ENCODE results near the gene PDE5A.

The PDE5A gene

DNA sequence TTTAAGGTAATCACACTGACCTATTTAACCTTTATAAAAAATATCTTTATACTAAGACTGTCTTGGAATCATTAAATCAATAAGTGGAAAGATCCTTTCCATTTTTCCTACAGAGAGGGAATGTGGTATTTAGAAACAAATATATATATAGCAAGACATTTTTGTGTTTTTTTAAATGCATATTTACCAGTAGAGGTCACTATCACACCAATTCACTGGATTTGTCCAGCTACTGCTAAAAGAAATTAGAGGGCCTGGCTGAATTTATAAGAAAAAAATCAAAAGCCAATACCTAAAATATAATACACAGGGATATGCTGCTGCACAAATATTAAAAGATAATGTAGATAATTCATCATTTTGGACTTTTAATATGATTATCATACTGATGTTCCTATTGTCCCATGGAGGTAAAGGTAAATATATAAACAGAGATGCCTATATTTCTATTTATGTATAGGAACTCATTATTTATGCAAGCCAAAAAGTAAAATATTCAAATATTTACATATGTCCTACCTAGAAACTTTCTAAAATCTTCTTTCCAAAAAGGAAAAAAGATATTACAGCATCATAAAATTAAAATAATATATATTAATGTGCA, 69.5 kb downstream of the PDE5A start:
- in situ Hi-C loops (cut with HindIII; ENCODE audit: low pct_ligation_motif_present, low sequenced_read_pairs) = no loop called here
- no peak for DNase-seq
- Histone ChIP-seq H3K4me3 (ENCODE audit: low read depth, low read length) (no peak overlapping the region), H3K36me3 (replicated peaks) (no peaks in the 10 kb centered on the region), H3K27me3 (replicated peaks) (no peaks in the 10 kb centered on the region), H3K27ac (no peak overlapping the region)
- TF ChIP-seq, protein P1, sequence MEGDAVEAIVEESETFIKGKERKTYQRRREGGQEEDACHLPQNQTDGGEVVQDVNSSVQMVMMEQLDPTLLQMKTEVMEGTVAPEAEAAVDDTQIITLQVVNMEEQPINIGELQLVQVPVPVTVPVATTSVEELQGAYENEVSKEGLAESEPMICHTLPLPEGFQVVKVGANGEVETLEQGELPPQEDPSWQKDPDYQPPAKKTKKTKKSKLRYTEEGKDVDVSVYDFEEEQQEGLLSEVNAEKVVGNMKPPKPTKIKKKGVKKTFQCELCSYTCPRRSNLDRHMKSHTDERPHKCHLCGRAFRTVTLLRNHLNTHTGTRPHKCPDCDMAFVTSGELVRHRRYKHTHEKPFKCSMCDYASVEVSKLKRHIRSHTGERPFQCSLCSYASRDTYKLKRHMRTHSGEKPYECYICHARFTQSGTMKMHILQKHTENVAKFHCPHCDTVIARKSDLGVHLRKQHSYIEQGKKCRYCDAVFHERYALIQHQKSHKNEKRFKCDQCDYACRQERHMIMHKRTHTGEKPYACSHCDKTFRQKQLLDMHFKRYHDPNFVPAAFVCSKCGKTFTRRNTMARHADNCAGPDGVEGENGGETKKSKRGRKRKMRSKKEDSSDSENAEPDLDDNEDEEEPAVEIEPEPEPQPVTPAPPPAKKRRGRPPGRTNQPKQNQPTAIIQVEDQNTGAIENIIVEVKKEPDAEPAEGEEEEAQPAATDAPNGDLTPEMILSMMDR (IDR thresholded peaks at IDR 0.05; ENCODE audit: low read depth, low read length, missing control alignments) = peak; percentile 25

DNA sequence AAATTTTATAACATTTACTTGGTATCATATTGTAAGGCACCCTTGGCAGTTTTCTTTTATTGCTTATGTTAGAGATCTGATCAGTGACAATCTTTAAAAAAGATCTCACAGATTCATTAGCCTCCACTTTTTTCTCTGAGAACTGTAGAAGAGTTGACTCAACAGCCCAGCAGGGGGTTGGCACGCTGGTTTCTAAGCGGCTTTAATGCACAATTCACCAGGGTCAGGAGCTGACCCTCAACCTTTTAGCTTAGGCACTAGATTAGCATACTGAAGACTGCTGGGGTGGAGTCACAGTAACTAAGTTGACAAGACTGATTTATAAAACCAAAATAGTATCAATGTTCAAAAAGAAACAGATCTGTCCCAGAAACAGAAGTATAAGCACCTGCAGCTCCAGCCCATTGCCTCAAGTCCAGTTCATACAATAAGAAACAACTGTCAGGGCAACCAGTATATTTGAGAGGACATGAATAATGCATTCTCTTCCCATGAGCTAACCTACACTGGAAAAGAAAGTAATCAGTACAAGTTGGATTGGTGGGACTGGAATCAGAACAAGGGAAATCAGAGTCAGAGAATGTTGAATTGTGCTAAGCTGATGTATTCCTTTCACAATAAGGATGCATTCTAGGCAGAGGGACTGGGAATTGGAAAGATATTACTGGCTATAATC, 77.6 kb downstream of the PDE5A start:
- TF ChIP-seq, protein P1 (IDR thresholded peaks at IDR 0.05; ENCODE audit: low read depth, low read length, missing control alignments) = peak; percentile 21
- Histone ChIP-seq H3K27ac (peak overlapping the region; percentile 59), H3K36me3 (replicated peaks) (no peaks in the 10 kb centered on the region), H3K27me3 (replicated peaks) (no peaks in the 10 kb centered on the region), H3K4me3 (ENCODE audit: low read depth, low read length) (no peak overlapping the region)
- DNase-seq = peak; percentile 76
- in situ Hi-C loops (cut with HindIII; ENCODE audit: low pct_ligation_motif_present, low sequenced_read_pairs) = no loop called here

DNA sequence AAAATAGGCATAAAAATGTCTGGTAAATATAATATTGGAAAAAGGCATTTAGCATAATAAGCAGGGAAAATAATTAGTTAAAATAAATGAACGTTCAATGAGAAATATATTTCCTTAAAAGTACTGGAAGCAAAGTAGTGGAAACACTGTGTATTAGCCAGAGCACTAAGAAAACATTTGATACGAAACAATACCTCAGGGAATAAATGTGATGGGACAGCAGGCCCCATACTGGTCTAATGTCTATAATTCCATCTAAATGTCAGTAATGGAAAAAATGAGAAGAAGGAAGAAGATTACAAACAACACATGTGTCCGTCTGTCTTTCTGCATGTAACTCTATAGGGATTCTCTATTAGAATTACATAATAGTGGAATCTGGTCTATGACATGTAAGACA, 79.0 kb downstream of the PDE5A start:
- Histone ChIP-seq H3K4me3 (ENCODE audit: low read depth, low read length) (no peak overlapping the region), H3K27ac (no peak overlapping the region), H3K27me3 (replicated peaks) (no peaks in the 10 kb centered on the region), H3K36me3 (replicated peaks) (no peaks in the 10 kb centered on the region)
- in situ Hi-C loops (cut with HindIII; ENCODE audit: low pct_ligation_motif_present, low sequenced_read_pairs) = no loop called here
- TF ChIP-seq, protein P1 (IDR thresholded peaks at IDR 0.05; ENCODE audit: low read depth, low read length, missing control alignments) = no peak
- no peak for DNase-seq

DNA sequence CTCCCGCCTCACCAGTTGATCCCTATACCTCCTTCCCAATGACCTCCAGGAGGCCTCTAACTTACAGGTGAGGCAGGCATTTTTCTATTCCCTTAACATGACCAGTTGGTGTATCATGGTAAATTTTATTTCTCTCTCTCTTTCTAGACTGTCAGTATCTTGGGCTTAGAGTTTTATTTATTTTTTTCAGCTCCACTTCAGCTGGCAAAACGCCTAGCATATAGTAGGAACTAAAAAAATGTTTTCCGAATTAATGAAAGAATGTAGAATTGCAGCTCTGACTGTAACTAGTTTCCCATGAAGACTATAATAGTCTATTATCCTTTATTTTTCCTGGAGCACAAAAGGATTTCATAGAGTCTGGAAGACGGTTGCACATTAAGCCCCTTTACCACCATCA, 84.8 kb downstream of the PDE5A start:
- TF ChIP-seq, protein P1 (IDR thresholded peaks at IDR 0.05; ENCODE audit: low read depth, low read length, missing control alignments) = no peak
- Histone ChIP-seq H3K36me3 (replicated peaks) (no peaks in the 10 kb centered on the region), H3K4me3 (ENCODE audit: low read depth, low read length) (no peak overlapping the region), H3K27me3 (replicated peaks) (no peaks in the 10 kb centered on the region), H3K27ac (no peak overlapping the region)
- in situ Hi-C loops (cut with HindIII; ENCODE audit: low pct_ligation_motif_present, low sequenced_read_pairs) = no loop called here
- no peak for DNase-seq

GRCh38 chr4:119543187-119543586, 85.4 kb downstream of the PDE5A start:
- TF ChIP-seq, protein P1 (IDR thresholded peaks at IDR 0.05; ENCODE audit: low read depth, low read length, missing control alignments) = no peak
- no peaks in the 10 kb centered on the region for H3K36me3 ChIP-seq (replicated peaks)
- no peaks in the 10 kb centered on the region for H3K27me3 ChIP-seq (replicated peaks)
- no peak overlapping the region for H3K4me3 ChIP-seq (ENCODE audit: low read depth, low read length)
- no peak overlapping the region for H3K27ac ChIP-seq
- in situ Hi-C loops (cut with HindIII; ENCODE audit: low pct_ligation_motif_present, low sequenced_read_pairs) = no loop called here
- DNase-seq = no peak
